AG09319 (cell line): Measurements from ENCODE around the gene RFLNA.

Experiments
- DNase-seq: peaks from one replicate; pipeline ENCODE4 v3.0.0-alpha.2; 2010; ENCODE audit warnings: low read depth; ENCODE audit errors: extremely low read depth
- CTCF ChIP-seq: IDR thresholded peaks from 2 replicates; pipeline ENCODE4 v1.5.1; 2011; ENCODE audit warnings: low read depth, mild to moderate bottlenecking, inconsistent platforms, low read length, moderate library complexity

The RFLNA gene

DNA sequence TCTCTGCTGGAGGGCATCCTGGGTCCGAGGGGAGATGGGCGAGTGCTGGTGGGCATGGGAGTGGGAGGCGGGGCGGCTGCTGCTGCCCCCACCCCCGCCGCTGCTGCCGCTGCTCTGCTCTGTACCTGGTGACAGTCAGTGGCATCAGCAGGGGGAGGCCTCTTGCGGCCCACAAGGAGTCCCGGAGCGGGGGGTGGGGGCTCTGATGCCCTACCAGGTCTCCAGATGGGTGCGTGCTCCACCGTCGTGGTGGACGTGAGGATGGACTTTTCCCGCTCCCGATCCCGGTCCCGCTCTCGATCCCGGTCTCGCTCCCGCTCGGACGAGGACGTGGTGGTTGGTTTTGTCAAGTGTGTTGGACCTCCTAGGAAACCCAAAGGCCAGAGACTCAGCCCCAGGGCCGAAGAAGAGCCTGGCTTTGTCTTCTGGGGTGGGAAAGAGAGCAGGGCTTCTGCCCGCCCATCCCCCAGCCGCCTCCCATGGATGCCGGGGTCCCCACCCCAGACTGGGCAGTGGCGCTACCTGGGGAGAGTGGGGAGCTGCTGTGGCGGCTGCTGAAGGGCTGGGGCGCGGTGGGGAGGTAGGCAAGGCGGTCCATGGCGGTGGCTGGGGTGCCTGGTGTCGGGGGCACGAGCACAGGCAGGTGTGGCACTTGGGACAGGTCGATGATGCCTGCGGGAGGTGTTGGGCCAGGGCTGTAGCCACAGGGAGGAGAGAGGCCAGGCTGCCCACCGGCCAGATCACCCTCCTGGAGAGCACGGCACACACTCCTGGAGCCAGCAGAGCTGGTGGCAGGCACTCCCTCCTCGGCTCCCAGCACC is 45.4 kb downstream of the RFLNA start:
- no peak for TF ChIP-seq CTCF
- no peak for DNase-seq

- no peak for DNase-seq
- TF ChIP-seq CTCF: no peak
Observed at GRCh38 chr12:124341645-124342069, 46.8 kb downstream of the RFLNA start.

- DNase-seq: no peak
- TF ChIP-seq CTCF: no peak
Observed at GRCh38 chr12:124344022-124344421, 49.1 kb downstream of the RFLNA start.

- DNase-seq: no peak
- TF ChIP-seq CTCF: no peak
Observed at GRCh38 chr12:124344526-124344925, 49.6 kb downstream of the RFLNA start.

DNA sequence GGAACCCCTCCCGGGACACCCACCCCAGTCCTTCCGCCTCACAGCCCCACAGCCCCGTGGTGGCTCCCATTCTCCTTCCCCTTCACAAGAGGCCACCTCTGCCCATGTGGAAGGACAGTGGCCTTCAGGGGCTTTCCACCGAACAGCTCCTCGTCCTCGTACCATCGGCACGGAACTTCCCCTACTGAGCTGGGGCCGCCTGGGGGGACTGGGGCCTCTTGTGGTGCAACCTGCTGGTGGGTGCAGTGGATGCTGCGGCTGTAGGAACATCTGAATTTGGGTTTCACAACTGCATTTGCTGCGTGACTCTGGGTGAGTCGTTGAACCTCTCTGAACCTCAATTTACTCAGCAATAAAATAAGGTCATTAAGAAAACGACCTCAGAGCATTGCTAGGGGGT is 50.9 kb downstream of the RFLNA start:
- DNase-seq: no peak
- TF ChIP-seq CTCF: no peak

- no peak for TF ChIP-seq CTCF
- DNase-seq: no peak
Observed at GRCh38 chr12:124346425-124347168, 51.7 kb downstream of the RFLNA start.

- no peak for TF ChIP-seq CTCF
- DNase-seq: no peak
Observed at GRCh38 chr12:124347335-124347734, 52.4 kb downstream of the RFLNA start.
